HG03139 (cell line): ENCODE data around the gene PRKCZ.

ENCODE experiments used
- ATAC-seq: cut with Tn5 transposase; IDR thresholded peaks from one replicate; pipeline ENCODE4 v1.9.1; 2021; ENCODE audit not compliant: unreplicated experiment

PRKCZ gene

DNA sequence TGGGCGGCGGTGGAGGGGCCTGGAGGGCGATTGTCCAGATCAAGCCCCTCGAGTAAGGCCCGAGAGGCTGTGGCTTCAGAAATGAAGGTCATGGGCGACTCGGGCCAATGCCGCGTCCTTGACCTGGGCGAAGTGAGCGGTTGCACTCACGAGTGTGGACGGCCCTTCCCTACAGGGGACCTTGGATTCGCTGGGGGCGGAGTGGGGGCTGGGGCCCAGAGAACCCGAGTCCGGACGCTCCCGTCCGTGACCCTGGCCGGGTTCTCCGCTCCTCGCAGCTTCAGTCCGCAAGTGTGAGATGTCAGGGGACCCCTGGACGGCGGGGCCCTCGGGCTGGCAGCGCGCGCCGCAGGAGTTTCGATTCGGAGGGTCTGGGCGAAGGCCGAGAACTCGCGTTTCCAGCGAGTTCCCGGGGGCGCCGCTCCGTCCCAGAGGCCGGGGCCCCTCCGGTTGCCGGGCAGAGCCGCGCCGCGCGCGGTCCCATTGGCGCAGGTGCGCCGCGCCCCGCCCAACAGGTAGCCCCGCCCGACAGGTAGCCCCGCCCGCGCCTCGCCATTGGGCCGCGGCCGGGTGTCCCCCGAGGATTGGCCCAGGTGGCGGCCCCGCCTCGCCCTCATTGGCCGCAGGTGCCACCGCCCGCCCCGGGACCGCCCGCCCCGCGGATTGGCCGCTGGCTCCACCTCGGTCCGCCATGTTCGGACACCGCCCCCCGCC, at the start of gene PRKCZ:
Gene PRKCZ (plus strand): TSS at position 694 of the 714 bp plus-strand sequence. CDS start 220 bp downstream, outside the sequence.
- ATAC-seq, result no peak

DNA sequence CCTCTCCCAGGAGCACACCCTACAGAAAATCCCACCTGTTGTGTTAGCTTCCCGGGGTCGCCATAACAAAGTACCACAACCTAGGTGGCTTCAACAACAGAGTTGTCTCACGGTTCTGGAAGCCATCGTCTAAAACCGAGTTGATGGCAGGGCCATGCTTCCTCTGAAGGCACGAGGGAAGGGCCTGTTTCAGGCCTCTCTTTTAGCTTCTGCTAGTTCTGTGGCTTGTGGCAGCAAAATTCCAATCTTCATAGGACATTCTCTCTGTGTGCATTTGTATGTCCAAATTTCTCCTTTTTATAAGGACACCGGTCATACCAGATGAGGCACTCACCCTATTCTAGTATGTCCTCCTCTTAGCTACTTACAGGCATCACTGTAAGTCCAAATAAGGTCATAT, 49.8 kb upstream of the PRKCZ start:
- no peak for ATAC-seq

DNA sequence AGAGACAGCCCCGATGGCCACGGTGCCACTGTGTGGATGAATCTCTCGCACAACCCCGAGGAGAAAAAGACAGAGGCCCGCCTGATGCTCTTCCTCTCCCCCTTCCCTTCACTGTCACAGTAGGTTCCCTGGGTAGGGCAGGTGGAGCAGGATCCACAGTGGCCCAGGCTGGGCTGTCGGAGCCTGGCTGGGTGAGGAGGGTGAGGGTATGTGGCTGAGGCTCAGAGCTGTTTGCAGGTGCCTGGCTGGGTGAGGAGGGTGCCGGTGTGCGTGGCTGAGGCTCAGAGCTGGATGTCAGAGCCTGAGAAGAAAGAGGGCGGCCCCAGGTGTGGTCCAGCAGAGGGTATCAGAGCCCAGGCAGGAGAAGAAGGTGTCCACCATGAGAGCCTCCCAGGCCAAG, 49.4 kb upstream of the PRKCZ start:
- no peak for ATAC-seq

DNA sequence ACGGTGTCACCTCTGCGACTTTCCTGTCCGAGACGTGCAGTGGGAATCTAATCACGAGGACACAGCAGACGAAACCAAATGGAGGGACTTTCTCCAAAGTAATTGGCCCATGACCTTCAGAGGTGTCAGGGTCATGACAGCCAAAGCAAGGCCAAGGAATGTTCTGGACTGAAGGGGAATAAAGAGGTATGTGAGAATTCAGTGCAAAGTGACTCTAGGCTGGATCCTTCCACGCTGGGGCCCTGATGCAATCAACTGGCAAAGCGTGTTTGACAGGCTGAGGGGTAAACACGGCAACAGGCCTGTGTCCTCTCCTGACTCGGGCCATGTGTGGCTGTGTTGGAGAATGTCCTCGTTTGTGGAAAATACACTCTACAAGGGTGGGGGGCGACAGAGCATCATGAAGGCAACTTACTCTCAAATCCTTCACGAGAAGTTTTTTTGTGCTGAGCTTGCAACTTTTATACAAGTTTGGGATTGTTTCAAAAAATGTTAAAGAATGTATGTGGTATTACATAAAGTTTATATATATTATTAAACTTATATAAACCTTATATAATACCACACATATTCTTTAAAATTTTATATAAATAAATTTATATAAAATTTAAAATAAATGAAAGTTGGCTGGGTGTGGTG, 48.3 kb upstream of the PRKCZ start:
- no peak for ATAC-seq

DNA sequence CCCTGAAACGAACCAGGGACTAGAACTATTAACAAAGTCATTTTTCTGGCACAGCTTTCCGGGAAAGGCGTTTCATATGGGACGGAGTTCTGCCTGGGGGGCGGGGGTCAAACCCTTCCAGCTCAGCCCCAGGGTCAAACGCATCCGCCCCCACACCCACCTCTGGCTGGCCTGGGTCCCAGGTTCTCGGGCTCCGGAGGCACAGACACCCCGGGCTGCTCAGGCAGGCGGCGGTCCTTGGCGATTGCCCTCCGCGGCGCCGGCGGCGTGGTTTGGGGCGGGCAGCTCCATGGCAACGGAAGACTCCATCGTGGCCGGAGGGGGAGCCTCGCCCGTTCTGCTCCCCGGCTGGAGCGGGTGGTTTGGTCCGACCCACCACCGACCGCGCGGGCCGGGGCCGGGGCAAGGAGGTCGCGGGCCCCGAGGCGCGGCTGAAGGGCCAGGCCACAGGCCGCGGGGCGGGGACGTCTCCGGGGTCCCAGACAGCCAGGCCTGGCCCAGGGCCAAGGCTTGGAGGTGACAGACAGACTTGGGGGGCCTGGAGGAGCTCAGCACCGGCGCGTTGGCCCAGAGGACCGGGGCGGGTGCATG, 46.6 kb upstream of the PRKCZ start, which contains the start of gene CFAP74:
Gene CFAP74 (minus strand): TSS at position 246 of the 591 bp plus-strand sequence. CDS start 12,830 bp downstream, outside the sequence.
- no peak for ATAC-seq

DNA sequence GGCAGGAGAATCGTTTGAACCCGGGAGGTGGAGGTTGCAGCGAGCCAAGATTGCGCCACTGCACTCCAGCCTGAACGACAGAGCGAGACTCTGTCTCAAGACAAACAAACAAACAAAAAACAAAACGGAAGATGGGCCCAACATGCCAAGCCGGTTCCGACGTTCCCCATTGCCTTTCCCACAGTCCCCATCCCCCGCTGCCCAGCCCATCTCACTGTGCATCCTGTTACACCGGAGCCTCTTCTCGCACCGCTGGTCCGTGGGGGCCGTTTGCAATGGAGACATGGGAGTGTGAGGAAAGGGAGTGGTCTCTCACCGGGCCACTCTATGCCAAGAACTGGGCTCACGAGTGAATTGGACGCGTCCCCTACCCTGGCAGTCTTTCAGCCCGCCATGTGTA, 45.4 kb upstream of the PRKCZ start:
- no peak for ATAC-seq

DNA sequence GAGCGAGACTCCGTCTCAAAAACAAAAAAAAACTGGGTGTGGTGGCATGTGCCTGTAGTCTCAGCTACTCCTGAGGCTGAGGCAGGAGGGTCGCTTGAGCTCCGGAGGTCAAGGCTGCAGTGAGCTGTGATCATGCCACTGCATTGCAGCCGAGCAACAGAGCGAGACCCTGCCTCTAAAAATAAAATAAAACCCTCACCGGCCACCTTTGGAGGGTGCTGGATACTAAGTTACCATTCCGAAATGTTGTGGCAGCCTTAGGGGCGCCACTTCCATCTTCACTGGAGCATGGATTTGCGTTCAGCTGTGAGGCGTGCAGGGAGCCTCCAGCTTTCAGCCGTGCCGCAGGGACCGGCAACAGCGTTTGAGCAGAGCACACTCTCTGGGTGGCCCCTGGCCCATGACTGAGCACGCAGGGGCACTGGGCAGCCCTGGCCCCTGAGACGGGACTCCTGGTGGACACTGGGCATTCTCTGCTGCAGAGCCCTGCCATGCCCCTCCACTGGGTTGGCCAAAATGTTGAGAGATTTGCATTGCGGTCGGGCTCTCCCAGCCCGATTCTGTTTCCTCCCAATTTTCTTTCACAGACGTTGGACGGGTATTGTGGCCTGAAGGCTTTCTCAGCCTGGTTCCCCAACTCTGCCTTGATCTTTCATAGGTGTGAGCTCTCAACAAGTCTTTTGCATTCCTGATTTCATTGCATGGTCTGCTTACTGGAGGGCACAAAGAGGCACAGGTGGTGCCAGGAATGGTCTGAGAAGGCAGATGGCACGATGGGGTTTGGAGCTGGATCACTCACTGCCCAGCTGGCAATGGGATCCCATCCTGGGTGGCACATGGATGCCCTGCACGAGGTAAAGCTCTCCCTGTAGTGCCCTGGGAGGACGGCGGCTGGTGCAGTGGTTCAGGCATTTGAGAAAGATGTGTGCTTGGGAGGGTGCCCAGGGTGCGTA, 40.8 kb upstream of the PRKCZ start:
- ATAC-seq, result no peak

DNA sequence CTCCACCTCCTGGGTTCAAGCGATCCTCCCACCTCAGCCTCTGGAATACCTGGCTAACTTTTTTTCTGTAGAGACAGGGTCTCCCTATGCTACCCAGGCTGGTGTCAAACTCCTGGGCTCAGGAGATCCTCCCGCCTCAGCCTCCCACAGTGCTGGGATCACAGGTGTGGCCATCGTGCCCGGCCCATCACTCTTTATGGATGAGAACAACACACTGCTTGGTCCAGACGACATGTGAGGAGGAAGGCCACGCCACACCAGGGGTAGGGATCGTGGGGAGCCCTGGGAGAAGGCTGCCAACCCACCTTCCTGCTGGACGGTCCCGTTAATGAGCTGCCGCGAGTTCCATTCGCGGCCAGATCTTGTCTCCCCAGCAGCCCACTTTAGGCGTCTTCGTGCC, 36.0 kb upstream of the PRKCZ start:
- no peak for ATAC-seq

DNA sequence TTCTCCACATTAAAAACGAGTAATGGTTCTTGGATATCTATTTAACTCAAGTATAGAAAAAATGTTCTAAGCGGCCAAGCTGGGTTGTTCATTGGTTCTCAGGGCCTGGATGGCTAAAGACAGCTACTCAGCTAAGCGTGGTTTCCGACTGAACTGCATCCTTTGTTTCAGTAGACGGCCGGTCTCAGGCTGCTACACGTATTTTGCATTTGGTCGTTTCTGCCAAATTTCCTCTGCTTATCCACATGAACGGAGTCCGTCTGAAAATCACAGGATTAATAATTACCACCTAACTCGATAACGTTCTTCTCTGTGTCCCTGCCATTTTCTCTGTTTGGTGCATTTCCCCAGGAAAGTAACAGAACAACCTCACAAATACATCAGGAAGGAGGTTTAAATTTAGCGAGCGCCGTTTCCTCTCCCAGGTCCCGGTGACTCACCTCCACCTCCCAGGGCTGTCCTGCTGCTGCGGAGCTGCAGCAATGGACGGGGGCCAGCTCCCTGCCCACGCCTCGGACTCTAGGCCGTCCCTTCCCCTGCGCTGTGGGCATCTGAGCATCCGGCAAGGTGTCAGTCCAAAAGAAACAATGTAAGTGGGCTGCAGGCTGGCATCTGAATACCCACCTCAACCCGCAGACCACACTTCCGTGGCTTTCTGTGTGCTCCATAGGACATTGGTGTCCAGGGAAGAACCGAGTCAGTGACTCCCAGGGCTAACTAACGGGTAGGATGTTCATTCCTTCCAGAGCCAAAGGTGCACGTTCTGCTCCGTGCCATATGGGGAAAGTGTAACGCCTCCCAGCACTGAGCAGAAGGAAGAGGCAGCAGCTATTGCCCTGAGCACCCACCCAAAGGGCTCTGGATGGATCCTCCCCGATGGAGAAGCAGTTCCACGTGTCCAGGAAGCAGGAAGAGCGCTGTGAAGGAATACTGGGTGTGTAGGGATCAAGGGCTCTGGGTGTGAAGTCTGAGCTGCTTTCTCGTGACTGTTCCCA, 35.2 kb upstream of the PRKCZ start:
- ATAC-seq, result no peak

DNA sequence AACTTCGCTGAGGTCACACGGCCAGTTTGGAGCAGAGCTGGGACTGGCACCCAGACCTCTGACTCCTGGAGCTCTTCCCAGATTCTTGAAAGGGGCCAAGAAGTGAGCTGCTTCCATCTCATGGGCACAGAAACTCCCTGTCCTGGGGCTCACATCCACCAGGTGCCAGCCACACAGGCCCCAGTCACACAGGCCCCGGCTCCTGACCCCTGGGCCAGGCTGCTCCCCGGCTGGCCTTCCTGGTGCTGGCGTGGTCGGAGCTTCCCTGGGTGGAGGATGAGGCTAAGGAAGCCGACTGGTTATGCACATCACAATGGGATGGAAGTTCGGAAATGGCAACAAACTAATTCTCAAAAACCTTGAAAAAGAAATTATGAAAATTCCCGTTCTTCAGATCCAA, 34.1 kb upstream of the PRKCZ start:
- ATAC-seq, result no peak

DNA sequence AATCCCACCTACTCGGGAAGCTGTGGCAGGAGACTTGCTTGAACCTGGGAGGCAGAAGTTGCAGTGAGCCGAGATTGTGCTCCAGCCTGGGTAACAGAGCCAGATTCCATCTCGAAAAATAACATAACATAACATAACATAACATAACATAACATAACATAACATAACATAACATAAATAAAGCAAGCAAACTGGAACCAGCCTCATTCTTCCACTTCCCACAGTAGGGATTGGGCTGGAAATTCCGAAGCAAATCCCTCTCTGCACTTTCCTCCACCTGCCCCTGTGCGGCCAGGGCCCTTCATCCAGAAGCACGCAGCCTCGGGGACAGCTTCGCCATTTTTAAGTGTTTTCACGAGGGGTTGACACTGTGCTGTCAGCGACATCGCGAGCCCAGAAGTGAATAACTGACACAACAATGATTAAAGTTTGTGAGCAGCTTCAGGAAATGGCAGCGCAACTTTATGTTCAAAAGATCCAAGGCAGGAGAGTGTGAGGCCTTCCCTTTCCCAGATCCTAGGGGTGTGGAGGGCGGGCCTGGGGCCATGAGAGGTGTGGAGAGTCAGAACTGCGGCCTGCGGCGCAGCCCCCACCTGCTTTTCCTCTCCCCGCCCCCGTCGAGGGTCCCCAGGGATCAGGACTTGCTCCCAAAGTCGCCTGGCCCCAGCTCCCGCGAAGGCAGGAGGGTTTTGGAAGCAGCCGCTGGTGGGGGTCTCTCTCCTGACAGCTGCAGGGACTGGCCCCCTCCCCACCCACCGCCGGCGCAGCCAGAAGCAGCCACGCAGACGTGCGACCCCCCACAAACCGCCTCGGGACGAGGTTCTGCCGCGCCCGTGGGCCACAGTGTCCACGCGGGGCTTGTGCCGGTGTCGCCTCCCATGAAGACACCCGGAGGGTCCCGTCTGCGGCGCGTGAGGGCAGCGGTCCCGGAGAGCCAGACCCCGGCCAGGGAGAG, 31.7 kb upstream of the PRKCZ start:
- no peak for ATAC-seq

DNA sequence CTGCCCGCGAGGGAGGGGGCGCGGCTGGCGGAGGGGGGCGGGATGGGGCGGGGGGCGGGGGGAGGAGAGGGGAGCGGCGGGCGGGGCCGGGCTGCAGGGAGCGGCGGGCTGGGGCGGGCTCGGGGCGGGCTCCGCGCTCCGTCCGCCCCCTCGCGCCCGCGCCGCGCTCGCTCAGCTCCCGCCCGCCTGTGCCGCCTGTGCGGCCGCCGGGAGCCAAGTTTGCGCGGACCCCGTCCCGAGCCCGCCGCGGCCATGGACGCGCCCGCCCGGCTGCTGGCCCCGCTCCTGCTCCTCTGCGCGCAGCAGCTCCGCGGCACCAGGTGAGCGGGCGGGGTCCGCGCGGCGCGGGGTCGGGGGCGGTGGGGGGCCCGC, 31.1 kb upstream of the PRKCZ start, which contains the start of gene GABRD:
Gene GABRD (plus strand): TSS at position 174 of the 372 bp plus-strand sequence. CDS start 79 bp downstream, at position 253.
- ATAC-seq, result no peak

DNA sequence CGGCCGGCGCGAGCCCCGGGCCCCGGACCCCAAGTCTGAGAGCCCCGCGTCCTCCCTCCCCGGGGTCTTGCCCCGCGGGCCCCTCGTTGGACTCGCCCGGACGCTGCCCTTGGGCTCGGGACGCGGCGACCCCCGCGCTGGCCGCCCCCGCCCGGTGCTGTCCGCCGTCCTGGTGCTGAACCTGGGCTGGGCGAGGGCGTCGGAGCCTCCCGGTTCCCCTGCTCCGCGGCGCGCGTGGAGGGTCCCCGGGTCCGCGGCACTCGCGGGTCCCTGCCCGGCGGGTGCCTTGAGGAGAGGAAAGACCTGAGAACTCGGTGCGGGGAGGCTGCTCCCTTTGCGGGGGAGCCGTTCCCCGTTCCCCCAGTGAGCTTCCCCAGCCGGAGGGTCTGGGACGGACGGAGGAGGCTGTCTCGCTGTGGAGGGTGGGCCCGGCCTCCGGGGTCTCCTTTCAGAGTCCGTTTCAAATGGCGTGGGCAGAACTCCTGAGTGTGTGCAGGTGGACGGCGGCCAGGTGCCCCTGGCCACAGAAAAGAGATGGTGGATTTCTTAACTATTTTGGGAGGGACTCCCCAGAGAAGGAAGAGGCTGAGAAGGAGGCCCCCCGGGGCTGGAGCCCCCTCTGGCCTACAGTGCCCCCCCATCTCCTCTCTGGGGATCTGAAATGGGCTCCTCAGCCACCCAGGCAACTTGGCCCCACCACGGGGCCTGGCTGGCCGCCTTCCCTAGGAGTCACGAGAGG, 30.5 kb upstream of the PRKCZ start:
- ATAC-seq, result no peak

DNA sequence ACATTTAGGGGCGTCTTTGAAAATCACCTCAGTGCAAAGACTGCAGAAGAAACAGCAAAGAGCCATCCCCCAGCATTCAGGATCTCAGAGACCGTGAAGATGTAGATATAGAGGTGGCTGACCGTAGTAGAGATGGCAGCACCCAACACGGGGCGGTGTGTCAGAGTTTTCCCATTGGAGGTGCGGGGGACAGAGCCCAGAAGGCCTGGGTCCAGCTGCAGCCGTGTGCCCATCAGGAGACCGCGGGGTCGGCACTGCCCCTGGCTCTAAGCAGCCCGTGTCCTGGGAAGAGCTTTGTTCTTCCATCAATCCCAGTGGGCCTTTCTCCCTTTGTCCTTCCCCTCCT, 29.9 kb upstream of the PRKCZ start:
- no peak for ATAC-seq

DNA sequence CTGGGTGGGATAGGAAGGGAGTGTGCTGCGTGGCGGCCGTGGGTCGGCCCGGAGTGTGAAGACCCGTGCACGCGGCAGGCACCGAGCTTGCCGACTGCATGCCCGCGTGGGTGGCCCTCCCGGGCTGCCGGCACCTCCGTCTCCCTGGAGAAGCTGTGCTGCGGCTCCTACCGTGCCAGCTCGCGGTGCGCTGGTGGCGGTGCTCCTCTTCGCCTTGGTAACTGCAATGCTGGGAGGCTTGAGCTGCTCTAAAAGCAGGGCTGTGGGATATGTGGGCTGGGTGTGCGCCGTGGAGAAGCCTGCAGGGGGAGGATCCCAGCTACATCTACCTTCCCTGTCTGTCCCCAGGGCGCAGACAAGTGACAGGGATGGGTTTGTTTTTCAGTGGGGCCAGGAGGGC, 28.7 kb upstream of the PRKCZ start:
- no peak for ATAC-seq

DNA sequence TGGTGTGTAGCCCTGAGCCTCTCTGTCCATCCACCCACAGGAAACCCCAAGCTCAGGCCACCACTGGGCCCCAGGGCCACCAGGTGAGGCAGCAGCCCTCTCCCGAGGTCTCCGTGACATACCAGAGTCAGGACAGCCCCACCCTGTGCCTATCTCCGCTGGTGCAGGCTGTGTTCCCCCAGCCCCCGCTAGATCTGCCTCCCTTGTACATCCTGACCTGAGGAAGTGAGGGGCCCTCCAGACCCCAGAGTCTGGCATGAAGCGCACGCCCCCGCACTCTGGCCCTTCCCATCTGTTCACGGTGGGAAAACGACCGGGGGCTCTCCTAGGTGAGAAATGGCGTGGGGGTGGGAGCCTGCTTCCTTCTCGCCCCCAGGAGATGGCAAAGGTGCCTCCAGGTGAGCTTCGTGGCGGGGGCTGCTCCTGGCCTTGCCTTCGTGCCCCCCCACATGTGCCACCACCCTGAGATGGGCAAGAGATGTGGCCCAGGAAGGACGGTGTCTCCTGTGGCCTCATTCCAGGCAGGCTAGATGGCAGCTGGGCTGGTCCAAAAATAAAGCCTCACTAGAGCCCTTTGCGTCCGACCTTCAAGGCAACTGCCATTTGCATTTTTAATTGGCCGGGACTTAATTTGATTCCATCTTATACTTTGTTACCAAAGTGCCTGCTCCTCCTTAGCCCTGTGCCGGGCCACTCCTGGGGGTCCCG, 28.0 kb upstream of the PRKCZ start:
- no peak for ATAC-seq

DNA sequence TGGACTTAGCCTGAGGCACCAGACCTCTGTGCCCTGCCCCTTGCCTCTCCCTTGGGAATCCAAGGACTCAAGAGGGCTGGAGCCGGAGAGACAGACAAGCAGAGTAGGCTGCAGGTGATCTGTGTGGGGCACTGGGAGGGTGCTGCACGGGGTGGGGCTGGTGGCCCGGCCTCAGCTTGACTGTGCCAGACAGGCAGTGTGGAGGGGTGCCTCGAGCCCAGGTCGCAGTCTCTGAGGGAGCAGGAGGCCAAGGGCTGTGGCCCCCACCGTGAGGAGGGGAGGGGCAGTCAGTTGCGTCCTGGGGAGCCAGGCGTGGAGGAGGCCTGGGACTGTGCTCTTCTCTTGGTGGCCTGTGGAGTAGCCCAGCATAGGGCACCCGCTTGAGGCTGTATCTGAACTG, 27.0 kb upstream of the PRKCZ start:
- ATAC-seq, result no peak

DNA sequence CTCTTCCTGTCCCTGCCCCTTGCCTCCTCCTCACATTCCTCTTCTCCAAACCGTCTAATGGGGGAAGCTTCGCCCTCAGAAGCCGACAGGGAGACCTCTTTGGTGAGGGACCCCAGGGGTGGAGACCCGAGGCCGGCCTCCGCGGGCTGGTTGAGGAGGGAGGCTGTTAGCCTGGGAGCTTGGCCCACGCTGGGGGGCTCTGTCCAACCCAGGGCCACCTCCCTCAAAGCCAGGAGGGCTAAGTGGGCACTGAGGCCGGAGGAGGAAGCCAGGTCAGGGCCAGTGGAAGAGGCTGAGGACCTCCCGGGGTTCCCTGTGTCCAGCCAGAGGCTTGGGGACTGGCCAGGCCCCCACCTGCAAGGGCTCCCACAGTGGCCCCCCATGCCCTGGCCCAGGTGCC, 25.8 kb upstream of the PRKCZ start:
- no peak for ATAC-seq
